ACHN (cell line): ENCODE results near the gene HRAS.

ENCODE experiments used
- DNase-seq: peaks from one replicate; pipeline ENCODE4 v3.0.0-alpha.2; 2015
- in situ Hi-C: cut with HindIII; loops from 2 replicates; pipeline ENCODE4 v1.10.0; 2017; ENCODE audit warnings: low sequenced_read_pairs, low pct_ligation_motif_present, low pct_unique_long_range_greater_than_20kb

The HRAS gene

DNA sequence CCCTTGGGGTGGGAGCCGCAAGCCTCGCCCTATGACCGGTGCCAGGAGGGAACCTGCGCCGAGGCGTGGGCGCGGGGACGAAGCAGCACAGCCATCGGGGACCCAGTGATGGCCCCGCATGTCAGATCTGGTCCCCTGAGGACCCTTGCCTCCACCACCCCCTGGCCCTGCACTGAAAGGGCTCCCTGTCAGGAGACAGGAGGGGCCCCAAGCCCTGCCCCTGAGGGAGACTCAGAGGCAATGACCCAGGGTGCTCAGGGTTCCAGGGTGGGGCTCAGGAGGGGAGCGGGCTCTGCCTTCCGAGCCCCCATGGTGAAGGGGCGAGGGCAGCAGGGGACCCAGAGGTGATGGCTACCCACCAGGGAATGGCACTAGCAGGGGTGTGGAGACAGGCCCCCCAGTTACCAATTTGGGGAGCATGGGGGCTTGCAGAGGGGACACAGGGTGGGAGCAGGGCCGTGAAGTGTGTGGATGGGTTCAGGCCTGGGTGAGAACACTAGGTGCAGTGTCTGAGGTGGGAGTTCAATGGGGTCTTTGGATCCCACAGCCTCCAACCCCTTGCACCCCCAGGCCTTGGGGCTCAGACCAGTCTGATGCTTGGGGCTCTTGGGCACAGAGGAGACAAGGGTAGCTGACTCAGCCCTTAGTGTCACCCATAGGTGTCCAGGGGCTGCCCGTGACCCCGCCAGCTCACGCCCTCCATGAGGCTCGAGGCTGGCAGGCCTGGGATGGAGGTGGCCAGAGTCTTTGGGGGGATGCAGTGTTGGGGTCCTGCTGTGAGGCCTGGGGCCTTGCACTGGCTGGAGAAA is 2.5 kb upstream of the HRAS start:
- DNase-seq: no peak
- in situ Hi-C loops: no loop called here

DNA sequence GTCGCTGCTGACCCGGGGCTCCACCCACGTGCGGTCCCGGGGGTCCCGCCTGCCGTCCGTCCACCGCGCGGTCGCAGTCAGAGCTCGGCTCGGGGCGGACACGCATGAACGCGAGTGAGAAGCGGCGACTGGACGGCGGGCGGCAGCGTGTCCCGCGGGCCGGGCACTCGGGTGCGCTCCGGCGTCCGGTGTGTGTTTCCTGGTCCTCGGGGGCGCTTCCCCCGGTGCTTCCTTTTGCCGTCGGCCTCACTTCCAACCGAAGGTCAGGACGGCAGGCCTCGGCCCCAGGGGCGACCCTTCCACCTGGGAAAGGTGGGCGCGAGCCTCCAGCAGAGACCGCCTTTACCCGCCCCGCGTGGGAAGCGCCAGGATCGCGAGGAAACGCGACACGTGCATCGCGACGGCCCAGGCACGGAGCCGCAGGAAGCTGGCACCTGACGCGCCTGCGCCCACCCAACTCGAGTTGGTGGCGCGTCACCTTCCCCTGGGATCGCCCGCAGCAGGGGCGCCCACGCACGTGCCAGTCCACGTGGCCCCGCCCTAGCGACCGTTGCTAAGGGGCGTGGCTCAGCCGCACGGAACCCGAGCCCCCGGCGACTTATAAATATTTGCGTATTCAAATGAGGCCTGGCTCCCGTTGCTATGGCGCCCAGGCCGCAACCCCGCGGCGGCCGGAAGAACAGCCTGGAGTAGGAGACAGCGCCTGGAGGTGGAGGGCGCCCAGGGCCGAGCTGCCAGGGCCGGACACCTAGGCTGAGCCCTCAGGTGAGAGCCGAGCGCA is 1.7 kb upstream of the HRAS start, which contains the start of gene LRRC56:
Gene LRRC56, plus strand, starts transcription at position 687 of the 781 bp plus-strand sequence. CDS start 3,158 bp downstream, outside the sequence.
- DNase-seq: no peak
- in situ Hi-C loops: no loop called here

DNA sequence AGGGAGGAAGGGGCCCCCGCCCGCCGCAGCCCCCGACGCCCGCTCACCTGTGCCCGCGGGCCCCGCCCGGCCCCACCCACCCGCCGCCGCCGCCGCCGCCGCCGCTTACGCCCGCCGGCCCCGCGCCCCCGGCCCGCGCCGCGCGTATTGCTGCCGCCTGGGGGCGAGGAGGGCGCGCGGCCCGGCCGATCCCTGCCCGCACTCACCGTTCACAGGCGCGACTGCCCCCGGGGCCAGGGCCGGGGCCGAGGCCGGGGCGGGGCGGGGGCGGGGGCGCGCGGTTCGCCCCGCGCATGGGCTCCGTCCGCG is 212 bp downstream of the HRAS start:
- in situ Hi-C loops: no loop called here
- no peak for DNase-seq

DNA sequence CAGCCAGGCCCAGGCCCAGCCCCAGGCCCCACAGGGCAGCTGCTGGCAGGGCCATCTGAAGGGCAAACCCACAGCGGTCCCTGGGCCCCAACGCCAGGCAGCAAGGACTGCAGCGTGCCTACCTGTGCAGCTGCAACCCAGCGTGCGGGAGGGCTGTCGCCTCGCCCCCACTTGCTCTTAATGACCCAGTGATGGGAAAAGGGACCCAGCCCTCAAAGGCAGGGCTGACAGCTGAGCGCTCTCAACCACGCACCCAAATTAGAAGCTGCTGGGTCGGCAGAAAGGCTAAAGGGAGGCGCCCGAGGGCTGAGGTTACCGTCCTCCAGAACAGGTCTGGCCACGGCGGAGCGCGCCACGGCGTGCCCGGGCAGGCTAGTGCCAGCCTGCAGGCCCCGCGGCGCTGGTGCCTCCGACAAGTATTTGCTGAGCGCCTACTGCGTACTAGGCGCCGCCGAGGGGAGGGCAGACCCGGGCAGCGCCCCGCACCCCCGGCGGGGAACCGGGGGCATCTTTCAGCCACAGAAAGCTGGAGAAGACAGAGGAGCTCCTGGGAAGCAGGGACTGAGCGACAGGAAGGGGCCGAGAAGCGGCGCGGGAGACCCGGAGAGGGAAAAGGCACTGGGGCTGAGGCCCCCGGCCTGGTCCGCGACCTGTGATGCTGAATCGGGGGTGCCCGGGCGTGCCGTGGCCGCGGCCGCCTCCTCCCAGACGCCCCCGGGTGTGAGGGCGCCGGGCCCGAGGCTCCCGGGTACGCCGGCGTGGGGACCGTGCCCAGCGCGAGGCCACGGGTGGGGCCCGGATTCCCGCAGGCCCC is 773 bp downstream of the HRAS start:
- peak; percentile 14 for DNase-seq
- in situ Hi-C loops: no loop called here

DNA sequence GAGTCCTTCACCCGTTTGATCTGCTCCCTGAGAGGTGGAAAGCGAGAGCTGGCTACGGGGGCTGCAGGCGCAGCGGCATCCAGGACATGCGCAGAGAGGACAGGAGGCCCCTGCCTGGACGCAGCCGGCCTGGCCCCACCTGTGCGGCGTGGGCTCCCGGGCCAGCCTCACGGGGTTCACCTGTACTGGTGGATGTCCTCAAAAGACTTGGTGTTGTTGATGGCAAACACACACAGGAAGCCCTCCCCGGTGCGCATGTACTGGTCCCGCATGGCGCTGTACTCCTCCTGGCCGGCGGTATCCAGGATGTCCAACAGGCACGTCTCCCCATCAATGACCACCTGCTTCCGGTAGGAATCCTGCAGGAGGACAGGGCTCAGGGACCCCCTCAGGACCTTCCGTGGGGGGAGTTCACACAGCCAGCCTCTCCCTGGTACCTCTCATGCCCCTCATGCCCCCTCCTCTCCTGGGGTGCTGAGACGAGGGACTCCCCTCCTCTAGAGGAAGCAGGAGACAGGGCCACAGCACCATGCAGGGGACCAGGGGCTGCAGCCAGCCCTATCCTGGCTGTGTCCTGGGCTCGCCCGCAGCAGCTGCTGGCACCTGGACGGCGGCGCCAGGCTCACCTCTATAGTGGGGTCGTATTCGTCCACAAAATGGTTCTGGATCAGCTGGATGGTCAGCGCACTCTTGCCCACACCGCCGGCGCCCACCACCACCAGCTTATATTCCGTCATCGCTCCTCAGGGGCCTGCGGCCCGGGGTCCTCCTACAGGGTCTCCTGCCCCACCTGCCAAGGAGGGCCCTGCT is 1.6 kb downstream of the HRAS start:
- no peak for DNase-seq
- in situ Hi-C loops: no loop called here

DNA sequence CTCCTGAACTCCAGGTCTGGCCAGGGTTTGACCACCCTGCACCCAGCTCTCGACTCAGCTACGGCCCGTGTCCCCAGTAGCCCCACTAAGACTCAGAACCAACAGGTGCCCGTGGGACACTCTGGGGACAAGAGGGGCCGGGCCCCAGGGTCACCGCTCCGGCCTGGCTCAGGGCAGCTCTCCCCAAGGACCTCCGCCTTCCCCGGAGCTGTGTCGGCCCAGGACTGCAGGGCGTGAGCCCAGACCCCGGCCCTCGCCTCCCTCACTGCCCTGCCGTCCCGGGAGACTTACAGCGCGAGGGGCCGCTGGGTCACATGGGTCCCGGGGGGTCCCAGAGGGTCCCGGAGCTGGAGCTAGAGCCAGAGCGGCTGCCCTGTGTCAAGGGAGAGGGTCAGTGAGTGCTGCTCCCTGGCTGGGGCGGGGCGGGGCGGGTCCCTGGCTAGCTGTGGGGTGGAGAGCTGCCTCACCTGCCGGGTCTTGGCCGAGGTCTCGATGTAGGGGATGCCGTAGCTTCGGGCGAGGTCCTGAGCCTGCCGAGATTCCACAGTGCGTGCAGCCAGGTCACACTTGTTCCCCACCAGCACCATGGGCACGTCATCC is 2.3 kb downstream of the HRAS start:
- DNase-seq: no peak
- in situ Hi-C loops: no loop called here

DNA sequence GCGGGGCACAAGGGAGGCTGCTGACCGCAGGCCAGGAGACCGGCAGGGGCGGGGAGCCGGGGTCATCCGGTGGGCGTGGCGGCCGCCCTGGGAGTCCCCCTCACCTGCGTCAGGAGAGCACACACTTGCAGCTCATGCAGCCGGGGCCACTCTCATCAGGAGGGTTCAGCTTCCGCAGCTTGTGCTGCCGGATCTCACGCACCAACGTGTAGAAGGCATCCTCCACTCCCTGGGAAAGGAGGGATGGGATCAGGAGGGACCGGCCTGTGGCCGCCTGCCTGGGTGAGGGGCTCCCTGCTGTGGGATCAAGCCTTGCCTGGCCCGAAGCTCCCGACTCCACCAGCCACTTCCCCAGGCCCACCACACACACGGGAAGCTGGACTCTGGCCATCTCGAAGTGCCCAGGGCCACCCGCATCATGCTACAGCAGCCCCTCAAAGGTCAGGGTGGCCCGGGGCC is 2.8 kb downstream of the HRAS start:
- in situ Hi-C loops: no loop called here

DNA sequence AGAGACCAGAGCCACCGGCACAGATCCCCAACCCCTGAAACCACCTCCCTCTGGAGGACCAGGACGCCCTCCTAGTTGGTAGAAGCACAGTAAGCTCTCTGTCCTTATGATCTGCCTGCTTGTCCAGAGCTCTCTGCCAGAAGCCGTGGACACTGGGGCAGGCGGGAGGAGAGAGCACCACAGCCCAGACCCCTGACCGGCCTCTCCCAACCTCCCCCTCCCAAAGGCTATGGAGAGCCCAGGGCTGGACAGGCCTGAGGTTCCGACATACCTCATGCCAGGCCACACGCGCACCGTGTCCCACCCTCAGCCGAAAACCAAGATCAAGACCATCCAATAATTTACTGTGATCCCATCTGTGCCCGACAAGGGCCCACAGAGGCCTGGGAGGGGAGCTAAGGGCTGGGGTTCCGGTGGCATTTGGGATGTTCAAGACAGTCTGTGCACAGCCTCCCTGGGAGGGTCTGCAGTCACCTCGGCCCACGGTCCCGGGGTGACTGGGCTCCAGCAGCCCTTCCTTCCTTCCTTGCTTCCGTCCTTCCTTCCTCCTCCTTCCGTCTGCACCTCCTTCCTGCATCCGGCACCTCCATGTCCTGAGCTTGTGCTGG is 3.4 kb downstream of the HRAS start:
- DNase-seq: no peak
- in situ Hi-C loops: no loop called here

More for the DNA sequence above, 2.8 kb downstream of the HRAS start:
- no peak for DNase-seq

DNA sequence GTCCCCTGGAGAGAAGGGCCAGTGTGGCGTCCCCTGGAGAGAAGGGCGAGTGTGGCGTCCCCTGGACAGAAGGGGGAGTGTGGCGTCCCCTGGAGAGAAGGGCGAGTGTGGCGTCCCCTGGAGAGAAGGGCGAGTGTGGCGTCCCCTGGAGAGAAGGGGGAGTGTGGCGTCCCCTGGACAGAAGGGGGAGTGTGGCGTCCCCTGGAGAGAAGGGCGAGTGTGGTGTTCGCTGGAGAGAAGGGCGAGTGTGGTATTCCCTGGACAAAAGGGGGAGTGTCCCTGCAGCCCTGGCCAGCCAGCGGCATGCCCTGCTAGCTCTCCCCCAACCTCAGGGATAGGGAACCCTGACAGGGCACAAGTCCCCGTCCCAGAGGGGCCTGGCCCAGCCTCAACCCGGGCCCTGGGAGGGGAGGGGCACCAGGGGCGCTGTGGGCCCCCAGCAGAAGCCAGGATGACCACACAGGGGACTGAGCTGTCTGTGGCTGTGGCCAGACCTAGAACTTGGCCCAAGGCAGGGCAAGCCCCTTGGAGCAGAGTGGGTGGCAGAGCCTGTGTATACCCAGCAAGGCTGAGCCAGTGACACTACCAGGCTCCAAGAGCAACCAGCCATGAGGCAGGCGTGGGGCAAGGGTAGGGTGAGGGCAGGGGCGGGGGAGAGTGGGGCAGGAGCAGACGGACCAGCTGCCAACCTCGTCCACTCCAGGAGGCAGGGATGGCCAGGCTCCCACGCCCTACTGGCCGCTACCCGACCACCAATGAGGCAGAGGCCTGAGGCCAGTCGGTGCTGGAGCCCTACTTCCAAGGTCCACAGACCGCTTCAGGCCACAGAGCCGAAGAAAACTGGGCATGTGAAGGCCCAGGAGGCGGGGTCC is 4.2 kb downstream of the HRAS start:
- no peak for DNase-seq
- in situ Hi-C loops: no loop called here

DNA sequence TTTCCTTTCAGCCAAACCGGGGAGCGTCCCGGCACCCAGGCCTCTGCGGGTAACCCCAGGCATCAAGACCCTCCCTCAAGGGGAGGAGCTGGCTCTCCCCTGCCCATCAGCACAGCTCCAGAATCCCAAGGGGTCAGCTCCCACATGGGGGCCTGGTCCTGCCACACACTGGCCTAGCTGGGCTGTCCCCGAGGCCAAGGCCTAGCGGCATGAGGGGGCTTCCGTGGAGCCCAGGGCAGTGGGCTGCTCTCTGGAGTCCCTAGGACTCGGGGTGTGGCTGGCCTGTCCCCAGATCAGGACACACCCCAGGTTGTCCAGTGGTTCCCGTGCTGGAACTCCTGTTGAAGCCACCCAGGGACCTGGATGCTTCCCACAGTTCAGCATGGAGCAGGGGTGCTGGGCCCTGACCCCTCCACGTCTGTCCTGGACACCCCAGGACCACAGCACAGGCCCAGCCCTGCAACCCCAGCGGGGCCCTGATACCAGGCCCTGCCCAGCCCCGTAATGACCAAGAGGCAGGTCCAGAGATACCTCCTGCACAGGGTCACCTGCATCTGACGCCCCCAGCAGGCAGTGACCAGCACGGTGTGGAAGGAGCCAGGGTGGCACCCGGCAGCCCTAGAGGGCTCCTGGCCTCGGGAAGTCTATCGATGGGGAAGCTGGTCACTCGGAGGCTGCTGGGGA is 5.5 kb downstream of the HRAS start:
- in situ Hi-C loops: no loop called here
- DNase-seq: no peak

DNA sequence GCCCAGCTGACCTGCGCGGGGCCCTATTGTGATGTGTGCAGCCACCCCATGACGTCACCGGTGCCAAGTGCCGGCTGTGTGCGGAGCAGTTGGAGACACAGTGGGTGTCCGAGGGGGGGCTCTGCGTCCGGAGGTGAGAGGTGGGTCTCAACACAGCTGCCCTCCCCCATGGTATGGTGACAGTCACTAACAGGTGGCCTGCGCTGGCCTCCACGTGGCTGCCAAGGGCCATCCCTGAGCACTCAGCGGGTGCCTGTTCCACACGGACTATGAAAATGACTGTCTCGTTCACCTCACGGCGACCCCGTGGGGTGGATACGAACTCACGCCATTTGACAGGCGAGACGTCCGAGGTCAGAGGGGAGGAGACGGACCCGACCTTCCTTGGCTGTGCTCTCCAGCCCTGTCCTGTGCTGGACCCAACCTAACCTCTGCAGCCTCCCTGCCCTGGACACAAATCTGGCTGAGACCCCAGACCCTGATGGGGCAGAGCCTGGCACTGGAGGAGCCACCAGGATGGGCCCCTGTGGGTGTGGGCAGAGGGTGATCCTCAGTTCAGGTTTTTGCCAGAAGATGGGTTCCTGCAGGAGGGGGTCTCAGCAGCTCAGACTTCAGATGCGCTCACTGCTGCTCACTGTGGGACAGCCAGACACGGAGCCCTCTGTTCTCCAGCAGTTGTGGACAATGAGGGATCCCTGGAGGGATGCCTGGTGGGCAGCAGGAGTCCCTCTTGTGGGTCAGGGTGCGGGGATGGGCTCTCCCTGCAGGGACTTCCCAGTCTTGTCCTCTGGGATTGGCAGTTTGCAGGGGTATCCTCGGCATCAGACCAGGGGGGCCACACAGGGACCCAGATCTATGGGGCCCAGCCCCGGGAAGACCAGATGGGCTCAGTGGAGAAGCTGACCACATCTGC is 6.3 kb downstream of the HRAS start:
- no peak for DNase-seq

DNA sequence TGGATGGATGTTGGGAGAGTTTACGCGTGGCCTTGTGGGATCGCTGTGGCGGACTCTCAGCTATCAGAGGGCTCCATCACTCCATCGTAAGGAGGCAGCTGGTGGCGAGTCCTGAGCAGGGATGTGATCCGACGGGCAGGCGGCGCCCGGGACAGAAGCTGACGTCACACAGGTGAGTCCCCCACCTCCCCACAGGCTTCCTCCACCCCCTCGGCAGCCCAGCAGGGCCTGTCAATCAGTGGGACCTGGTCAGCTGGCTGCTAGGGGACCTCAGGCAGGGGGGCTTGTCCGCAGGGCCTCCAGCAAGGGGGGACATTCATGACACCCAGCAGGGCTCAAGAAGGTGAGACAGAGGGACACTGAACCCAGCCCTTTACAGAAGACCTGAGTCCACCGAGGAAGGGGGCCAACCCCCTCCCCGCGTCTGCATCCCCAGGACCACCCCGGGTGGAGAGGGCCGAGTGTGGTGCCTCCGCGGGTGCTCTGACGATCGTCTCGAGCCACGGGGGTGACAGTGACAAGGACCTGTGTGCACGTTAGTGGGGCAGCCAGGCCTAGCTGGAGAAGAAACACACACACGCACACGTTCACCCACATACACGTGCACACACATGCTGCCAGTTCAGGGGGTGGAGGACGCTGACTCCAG is 7.1 kb downstream of the HRAS start:
- no peak for DNase-seq
- in situ Hi-C loops: no loop called here

More for the DNA sequence above, 6.3 kb downstream of the HRAS start:
- in situ Hi-C loops: no loop called here

DNA sequence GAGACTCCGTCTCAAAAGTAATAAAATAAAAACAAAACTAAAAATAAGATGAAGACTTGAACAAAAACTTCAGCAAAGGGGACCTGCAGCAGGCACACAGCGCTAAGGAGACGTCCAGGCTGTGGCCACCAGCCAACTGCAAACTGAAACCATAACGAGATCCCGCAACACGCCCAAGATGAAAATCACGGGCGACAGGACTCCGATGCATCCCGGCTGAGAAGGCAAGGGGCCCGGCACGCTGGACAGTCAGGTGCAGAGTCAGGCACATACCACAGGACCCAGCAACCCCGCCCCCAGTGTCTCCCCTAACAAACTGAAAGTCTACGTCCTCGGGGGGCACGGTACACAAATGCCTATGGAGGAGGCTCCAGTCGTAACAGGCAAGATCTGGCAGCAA is 9.2 kb downstream of the HRAS start:
- in situ Hi-C loops: no loop called here
- no peak for DNase-seq

DNA sequence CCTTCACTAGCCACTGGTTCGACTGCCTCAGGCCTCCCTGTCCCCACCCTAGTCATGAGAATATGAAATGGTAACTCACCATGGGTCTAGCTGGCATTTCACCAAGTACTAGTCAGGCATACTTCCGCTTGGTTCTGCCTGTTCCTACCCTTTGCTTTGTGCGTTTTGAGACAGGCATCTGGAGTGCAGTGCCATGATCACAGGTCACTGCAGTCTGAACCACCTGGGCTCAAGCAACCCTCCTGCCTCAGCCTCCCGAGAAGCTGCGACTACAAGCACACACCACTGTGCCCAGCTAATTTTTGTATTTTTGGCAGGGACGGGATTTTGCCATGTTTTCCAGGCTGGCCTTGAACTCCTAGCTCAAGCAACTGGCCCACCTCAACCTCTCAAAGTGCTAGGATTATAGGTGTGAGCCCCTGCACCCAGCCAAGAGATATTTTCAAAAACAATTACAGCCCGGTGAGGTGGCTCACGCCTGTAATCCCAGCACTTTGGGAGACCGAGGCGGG is 14.1 kb downstream of the HRAS start:
- DNase-seq: no peak
- in situ Hi-C loops: no loop called here
